Measurements from ENCODE around the gene TBRG1.

- TF ChIP-seq CTCF (IDR thresholded peaks at IDR 0.05) (no peak), ZFP36 (IDR thresholded peaks at IDR 0.05; ENCODE audit: borderline replicate concordance, partially characterized antibody) (no peak), MYC (IDR thresholded peaks at IDR 0.05; ENCODE audit: borderline replicate concordance, low read length) (no peak), JUNB (IDR thresholded peaks at IDR 0.05) (no peak)
Measured at GRCh38 chr11:124629961-124630360, 7.3 kb downstream of the TBRG1 start.

Data from A549 (cell line).